Mesodermal cell (in vitro differentiated cells): ENCODE measurements around the gene NIPSNAP3A.

ENCODE experiments used
- H3K27ac ChIP-seq: 2 replicates; pipeline ENCODE4 v1.7.0; 2013; ENCODE audit warnings: mild to moderate bottlenecking, low read depth, low read length, moderate library complexity; ENCODE audit not compliant: severe bottlenecking
- H3K36me3 ChIP-seq: 2 replicates; pipeline ENCODE4 v1.7.1; 2013; ENCODE audit warnings: mild to moderate bottlenecking, low read length, moderate library complexity; ENCODE audit not compliant: control insufficient read depth, insufficient read depth
- H3K4me1 ChIP-seq: one replicate; pipeline ENCODE4 v1.7.1; 2013; ENCODE audit warnings: mild to moderate bottlenecking, low read length; ENCODE audit not compliant: insufficient read depth, control insufficient read depth, poor library complexity, severe bottlenecking
- H3K4me3 ChIP-seq: 2 replicates; pipeline ENCODE4 v1.7.0; 2013; ENCODE audit warnings: low read length, control low read depth, mild to moderate bottlenecking; ENCODE audit not compliant: insufficient read depth, poor library complexity, severe bottlenecking; ENCODE audit errors: extremely low read depth
- H3K9me3 ChIP-seq: 2 replicates; pipeline ENCODE4 v1.7.1; 2013; ENCODE audit warnings: mild to moderate bottlenecking, low read length, moderate library complexity; ENCODE audit not compliant: control insufficient read depth
- WGBS, 2 experiments: methylation state at CpG; one replicate each; pipeline ENCODE4 v1.1.5; 2013; ENCODE audit warnings: missing lambda C conversion rate in 2 of 2; ENCODE audit not compliant: insufficient coverage in 2 of 2; 5-methylcytosine and 5-hydroxymethylcytosine counted together

Gene NIPSNAP3A

DNA sequence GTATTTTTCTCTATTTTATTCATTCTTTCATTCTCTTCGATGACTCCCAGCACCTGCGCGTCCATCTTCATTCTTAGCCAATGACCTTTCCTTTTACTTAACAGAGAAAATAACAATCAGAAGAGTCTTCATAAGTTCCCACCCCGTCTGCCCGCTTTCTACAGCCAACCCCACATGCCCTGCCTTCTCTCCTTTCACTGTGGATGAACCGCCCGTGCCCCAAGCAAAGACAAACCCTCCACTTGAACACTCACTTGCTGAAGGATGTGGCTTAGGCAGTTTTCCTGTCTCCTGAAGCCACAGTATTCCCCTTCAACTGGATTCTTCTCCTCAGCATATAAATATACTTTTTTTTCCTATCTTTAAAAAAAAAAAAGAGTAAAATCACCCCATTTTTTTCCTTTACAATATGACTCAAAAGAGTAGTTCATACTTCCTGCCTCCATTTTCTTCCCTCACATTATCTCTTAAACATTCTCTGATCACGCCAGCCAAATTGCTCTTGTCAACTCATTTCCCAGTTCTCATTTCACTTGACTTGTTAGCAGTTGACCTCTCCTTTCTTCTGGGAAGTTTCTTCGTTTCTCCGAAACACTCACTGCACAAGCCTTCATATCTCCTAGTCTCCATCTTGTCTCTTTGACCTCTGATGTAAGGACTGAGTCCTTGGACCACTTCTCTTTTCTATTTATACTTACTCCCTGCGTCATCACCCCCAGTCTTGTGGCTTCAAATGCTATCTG is 27.5 kb downstream of the NIPSNAP3A start:
- no peaks in the 10 kb centered on the region for H3K36me3 ChIP-seq
- 94% methylated on average over 8 to 11 of the region's 11 CpGs for WGBS, 2 experiments
- no peaks in the 10 kb centered on the region for H3K4me1 ChIP-seq
- H3K27ac ChIP-seq, result no peak overlapping the region
- H3K9me3 ChIP-seq, result no peaks in the 10 kb centered on the region
- no peak overlapping the region for H3K4me3 ChIP-seq

DNA sequence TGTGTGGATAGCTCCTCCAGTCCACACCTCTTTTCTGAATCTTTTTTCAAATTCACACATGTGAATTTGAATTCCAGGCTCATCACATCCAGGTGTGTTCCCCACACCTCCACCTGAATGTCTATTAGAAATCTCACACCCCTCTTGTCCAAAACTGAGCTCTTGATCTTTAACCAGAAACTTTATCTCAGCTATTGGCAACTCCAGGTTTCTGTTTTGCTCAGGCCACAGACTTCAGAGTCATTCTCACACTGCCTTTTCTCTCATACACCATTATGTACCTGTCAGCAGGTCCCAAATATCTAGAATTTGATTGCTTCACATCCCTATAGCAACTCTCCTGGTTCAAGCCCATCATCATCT is 28.1 kb downstream of the NIPSNAP3A start:
- H3K9me3 ChIP-seq, result no peaks in the 10 kb centered on the region
- H3K36me3 ChIP-seq, result no peaks in the 10 kb centered on the region
- H3K27ac ChIP-seq, result no peak overlapping the region
- no peak overlapping the region for H3K4me3 ChIP-seq
- no peaks in the 10 kb centered on the region for H3K4me1 ChIP-seq

DNA sequence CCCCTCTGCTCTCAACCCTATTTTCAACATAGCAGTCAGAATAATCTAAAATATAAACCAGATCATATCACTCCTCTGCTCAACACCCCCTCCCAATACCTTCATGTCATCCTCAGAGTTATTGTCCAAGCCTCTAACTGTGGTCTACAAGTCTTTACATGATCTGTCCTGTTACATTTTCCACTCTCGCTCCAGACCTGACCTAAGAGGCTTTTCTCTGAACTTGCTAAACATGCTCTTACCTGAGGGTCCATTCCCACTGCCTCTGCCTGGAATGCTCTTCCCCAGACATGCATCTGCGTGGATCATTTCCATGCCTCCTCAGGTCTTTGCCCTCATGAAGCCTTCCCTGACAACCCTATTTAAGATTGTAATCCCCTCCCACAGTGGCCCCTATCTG is 28.5 kb downstream of the NIPSNAP3A start:
- WGBS, 2 experiments, result 88 to 93% methylated on average over 2 of the region's 2 CpGs
- H3K36me3 ChIP-seq, result no peaks in the 10 kb centered on the region

DNA sequence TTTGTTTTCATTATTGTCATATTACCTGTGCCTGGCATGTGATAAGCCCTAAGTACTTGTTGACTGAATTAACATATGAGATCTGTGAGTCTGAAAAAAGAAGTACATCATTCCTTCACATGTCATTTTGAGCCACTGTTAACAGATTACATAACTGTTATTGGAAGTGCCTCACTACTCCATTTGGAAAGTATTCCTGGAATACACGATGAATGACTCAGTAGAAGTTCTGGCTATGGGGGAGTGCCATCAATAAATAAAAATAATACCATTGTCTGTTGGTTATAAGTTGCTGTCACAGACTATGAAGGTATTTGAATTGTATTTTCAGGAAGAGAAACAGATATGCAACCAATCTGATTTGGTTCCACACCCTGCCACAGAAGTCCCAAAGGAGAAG is 29.3 kb downstream of the NIPSNAP3A start:
- H3K9me3 ChIP-seq, result no peaks in the 10 kb centered on the region
- H3K4me3 ChIP-seq, result no peak overlapping the region
- no peak overlapping the region for H3K27ac ChIP-seq
- H3K36me3 ChIP-seq, result no peaks in the 10 kb centered on the region
- no CpG with 5 or more reads among the region's 1 CpG for WGBS, 2 experiments
- H3K4me1 ChIP-seq, result no peaks in the 10 kb centered on the region

More for the DNA sequence above, 28.5 kb downstream of the NIPSNAP3A start:
- H3K9me3 ChIP-seq, result no peaks in the 10 kb centered on the region
- H3K27ac ChIP-seq, result no peak overlapping the region
- H3K4me1 ChIP-seq, result no peaks in the 10 kb centered on the region
- no peak overlapping the region for H3K4me3 ChIP-seq

DNA sequence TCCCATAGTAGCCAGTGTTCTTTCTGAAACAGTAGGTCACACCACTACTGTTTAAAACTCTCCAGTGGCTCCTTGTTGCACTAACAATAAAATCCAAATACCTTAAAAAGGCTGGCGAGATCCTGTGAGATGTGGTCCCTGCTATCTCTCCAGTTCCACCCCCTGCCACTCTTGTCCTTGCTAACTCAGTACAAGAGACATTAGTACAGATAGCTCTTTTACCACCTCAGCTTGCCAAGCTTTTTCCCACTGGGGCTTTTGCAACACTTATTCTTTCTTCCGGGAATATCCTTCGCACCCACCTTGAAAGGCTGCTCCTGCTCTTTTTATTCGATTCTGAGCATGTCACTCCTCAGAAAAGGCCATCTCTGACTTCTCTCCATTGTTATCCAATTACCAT is 31.3 kb downstream of the NIPSNAP3A start:
- Histone ChIP-seq H3K9me3 (no peaks in the 10 kb centered on the region), H3K36me3 (peaks cover 9% of the 10 kb centered on the region), H3K4me1 (no peaks in the 10 kb centered on the region), H3K27ac (no peak overlapping the region), H3K4me3 (no peak overlapping the region)
- 90 to 91% methylated on average over 4 of the region's 4 CpGs for WGBS, 2 experiments

DNA sequence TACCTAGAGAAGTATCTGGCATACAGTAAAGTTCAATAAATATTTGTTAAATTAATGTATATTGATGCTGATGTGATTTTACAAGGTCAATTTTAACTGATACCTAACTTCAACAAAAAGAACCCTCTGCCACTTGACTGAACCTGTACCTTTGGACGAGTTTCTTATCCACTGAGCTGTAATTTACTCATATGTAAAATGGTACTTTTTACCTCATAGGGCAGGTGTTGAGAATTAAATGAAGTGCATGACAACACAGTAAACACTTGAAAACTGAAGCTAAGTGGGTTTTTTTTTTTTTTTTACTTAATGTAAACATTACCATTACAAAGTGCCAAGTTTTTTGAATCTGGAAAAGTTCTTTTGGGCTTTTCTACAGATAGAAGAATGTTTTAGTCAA is 31.9 kb downstream of the NIPSNAP3A start:
- H3K27ac ChIP-seq, result no peak overlapping the region
- no peak overlapping the region for H3K4me3 ChIP-seq
- H3K36me3 ChIP-seq, result peaks cover 13% of the 10 kb centered on the region
- no peaks in the 10 kb centered on the region for H3K9me3 ChIP-seq
- no peaks in the 10 kb centered on the region for H3K4me1 ChIP-seq
- WGBS, 2 experiments, result no CpG with 5 or more reads among the region's 1 CpG

DNA sequence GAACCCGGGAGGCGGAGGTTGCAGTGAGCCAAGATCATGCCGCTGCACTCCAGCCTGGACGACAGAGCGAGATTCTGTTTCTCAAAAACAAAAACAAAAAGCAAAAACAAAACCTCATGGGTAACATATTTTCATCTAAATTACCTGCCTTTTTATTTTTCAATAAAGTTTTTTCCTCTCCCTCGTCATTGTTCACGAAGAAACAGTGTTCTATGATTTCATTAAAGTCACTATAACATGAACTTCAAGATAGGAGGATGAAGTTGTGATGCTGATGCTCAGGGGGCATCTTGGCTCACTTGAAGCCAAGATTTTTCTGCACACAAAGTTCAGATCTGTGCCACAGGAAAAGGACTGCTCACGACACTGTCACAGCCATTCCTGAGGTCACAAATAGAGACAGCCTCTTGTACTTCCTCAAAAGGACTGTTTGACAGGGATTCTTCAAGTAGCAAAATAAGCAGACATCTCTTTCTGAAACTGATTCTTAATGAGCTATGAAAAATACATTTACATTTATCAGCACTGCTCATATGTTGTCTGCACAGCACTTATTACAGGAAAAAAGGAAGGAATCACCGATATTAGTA is 32.6 kb downstream of the NIPSNAP3A start:
- no peak overlapping the region for H3K4me3 ChIP-seq
- 86 to 96% methylated on average over 5 to 6 of the region's 9 CpGs for WGBS, 2 experiments
- H3K4me1 ChIP-seq, result no peaks in the 10 kb centered on the region
- H3K36me3 ChIP-seq, result peaks cover 19% of the 10 kb centered on the region
- H3K27ac ChIP-seq, result no peak overlapping the region
- no peaks in the 10 kb centered on the region for H3K9me3 ChIP-seq

DNA sequence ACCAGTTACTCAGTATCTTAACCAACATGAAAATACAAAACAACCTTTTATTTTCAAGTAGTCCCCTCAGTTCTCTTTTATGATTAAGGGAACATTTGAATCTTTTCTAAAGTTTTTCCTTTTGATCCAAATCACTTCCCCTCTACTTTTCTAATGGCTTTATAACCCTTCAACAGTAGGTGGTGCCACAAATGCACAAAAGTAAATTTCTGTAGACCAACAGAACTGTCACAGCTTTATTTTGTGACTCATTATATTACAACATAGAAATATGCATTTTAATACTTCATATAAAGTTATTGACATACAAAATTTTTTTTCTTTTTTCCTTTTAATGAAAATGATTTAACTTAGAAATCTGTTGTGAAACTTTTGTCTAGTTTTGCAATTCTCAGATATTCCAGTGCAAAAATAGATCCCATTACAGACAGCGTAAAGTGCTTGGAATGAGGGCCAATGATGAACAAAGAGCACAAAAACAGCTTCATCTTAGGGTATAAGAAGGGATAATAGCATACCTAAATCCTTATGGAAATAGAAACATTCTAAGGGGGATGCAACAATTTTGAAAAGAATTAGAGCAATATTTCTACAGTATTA is 33.4 kb downstream of the NIPSNAP3A start:
- Histone ChIP-seq H3K27ac (no peak overlapping the region), H3K36me3 (peaks cover 27% of the 10 kb centered on the region), H3K9me3 (no peaks in the 10 kb centered on the region), H3K4me3 (no peak overlapping the region), H3K4me1 (no peaks in the 10 kb centered on the region)
- WGBS, 2 experiments, result 100% methylated on average over 1 of the region's 1 CpG; no CpG with 5 or more reads in 1 of the 2 experiments

DNA sequence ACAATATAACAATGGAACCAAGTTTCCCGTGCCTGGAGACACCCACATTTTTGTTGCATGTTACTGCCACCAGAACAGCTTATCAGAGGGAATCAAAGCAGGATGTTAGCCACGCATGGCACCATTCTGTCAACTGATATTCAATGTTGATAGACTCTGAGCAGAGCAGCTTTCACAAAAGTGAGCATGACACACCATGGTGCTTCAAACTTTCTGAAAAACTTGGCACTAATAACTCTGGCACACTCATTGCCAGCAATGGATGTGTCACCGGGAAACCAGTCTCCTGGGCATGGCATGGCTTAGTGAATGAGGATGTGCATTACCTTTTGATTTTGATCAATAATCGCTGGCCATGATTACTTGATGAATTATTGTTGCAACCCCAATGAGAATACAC is 36.1 kb downstream of the NIPSNAP3A start:
- H3K4me1 ChIP-seq, result no peaks in the 10 kb centered on the region
- H3K27ac ChIP-seq, result no peak overlapping the region
- H3K9me3 ChIP-seq, result no peaks in the 10 kb centered on the region
- peaks cover 45% of the 10 kb centered on the region for H3K36me3 ChIP-seq
- H3K4me3 ChIP-seq, result no peak overlapping the region
- 88 to 92% methylated on average over 2 to 3 of the region's 4 CpGs for WGBS, 2 experiments

DNA sequence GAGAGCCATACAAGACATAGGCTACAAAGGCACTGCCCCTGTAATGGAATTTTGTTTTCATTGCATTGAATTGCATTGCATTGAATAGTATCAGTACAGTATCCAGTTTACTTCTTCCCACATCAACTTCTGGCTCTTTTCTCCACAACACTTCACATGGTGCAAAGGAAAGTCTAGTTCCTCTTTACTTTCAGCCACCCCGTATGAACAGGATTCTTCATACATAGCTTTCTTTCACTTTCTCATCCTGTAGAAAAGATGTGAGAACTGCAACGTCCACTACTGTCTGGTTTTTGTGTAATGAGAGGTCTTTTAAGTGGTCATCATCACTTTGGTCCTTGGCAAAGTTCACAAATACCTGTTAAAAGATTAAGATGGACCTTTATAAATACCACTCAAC is 36.6 kb downstream of the NIPSNAP3A start:
- no peak overlapping the region for H3K4me3 ChIP-seq
- H3K27ac ChIP-seq, result no peak overlapping the region
- no CpG with 5 or more reads among the region's 2 CpGs for WGBS, 2 experiments
- H3K4me1 ChIP-seq, result no peaks in the 10 kb centered on the region
- peaks cover 49% of the 10 kb centered on the region for H3K36me3 ChIP-seq
- no peaks in the 10 kb centered on the region for H3K9me3 ChIP-seq

DNA sequence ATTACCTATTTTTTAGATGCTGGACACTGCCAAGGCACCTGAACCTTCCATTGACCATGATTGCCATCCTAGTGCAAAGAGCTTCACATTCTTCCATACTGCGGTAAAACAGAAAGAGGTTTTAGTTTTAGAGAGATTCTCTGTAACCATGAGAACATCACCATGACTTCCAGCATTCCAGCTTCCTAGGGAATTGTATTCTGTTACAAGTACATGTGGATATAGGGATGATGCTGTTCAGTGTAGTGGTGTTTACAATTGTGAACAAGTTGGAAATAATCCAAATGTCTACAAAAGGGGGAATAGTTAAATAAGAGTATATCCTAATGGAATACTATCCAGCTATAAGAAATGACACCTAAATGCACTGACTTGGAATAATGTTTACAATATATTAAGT is 38.8 kb downstream of the NIPSNAP3A start:
- Histone ChIP-seq H3K4me3 (no peak overlapping the region), H3K27ac (no peak overlapping the region), H3K36me3 (peaks cover 58% of the 10 kb centered on the region), H3K4me1 (no peaks in the 10 kb centered on the region), H3K9me3 (no peaks in the 10 kb centered on the region)
- 80% methylated on average over 1 of the region's 1 CpG; no CpG with 5 or more reads in 1 of the 2 experiments for WGBS, 2 experiments
